ENCODE measurements around the gene AANAT. TPM values are rescaled to one million over a fixed set of nuclear protein-coding genes. Genes with fewer than 3 reads are reported as not detected.

The AANAT gene
- total and polyA plus RNA-seq, 7 experiments from 2014 or later: not detected

DNA sequence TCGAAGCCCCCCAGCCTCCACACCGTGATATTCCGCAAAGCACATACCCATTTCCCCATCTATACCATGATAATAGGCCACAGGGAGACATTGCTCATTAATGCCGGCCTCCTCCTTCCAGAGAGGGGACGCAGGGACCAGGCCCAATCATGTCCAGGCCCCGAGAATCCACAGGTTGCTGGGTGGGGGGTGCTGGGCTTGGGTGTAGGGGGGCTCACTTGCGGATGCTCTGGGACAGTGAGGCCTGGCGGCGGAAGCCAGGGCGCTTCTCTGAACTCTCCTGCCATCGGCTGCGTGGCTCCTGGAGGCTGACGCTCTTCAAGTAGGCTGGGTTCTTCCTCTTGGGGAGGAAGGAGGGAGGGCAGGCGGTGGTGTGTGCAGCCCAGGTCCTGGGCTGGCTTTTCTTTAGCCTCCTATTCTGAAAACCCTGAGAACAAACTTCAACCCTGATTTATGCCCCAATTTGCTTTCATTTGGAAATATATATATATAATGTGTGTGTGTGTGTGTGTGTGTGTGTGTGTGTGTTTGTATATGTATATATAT, 12.2 kb downstream of the AANAT start:
- H3K27ac Mint-ChIP-seq: no peak overlapping the region
- ATAC-seq: no peak

DNA sequence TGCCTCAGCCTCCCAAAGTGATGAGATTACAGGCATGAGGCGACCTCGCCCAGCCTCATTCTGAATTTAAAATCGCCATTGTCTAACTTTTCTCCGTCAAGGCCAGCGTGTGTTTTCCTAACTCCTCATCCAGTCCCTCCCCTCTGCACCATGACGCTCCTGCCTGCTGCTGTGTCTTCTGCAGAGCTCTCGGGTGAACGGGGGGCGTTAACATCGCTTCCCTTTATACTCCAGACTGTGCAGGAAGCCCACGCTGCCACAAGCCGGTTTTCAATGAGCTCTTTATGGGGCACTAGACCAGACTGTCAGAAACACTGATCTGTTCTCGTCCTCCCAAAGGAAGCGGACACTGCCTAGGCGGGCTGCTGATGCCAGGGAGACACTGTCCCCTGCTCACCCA, 13.2 kb downstream of the AANAT start:
- peaks cover 0 to 15% (median 0%) of the 10 kb centered on the region in 3 experiments for H3K36me3 ChIP-seq (ENCODE audit: control insufficient read depth in 2 of 3, insufficient read depth in 3 of 3, low read length in 3 of 3)
- Mint-ChIP-seq H3K27ac (peak overlapping the region in 1 of 9 donors; percentile 58), H3K4me3 (no peak overlapping the region), H3K4me1 (peaks cover 0 to 23% (median 0%) of the 10 kb centered on the region in 7 donors), H3K36me3 (peaks cover 0 to 18% (median 4%) of the 10 kb centered on the region in 5 donors), H3K9me3 (no peaks in the 10 kb centered on the region), H3K27me3 (no peaks in the 10 kb centered on the region)
- H3K27ac ChIP-seq (ENCODE audit: low read depth, low read length): no peak overlapping the region
- intact Hi-C loops (cut with micrococcal nuclease): no loop called here
- no peaks in the 10 kb centered on the region for H3K9me3 ChIP-seq (ENCODE audit: control insufficient read depth in 2 of 3, low read length in 3 of 3)
- H3K27me3 ChIP-seq (ENCODE audit: control insufficient read depth in 2 of 2, insufficient read depth in 2 of 2, low read length in 2 of 2): no peaks in the 10 kb centered on the region
- no peak for ATAC-seq
- ChIA-PET CTCF (interaction anchor here (1.7 kb wide), 1 partner anchor 22 kb away, joined by 6 read pairs; no protein-coding TSS in a partner anchor), POLR2A (interaction anchor here (1.4 to 1.5 kb wide), 2 partner anchors 10 to 11 kb away, joined by 4 to 5 read pairs; no protein-coding TSS in a partner anchor)
- DNase-seq: no peak
- H3K4me3 ChIP-seq (ENCODE audit: low read length): no peak overlapping the region
- no peaks in the 10 kb centered on the region for H3K4me1 ChIP-seq (ENCODE audit: control insufficient read depth in 2 of 2, insufficient read depth in 2 of 2, low read length in 2 of 2)

More for the DNA sequence above, 12.2 kb downstream of the AANAT start:
- Histone ChIP-seq H3K4me1 (ENCODE audit: control insufficient read depth in 2 of 2, insufficient read depth in 2 of 2, low read length in 2 of 2) (no peaks in the 10 kb centered on the region), H3K27me3 (ENCODE audit: control insufficient read depth in 2 of 2, insufficient read depth in 2 of 2, low read length in 2 of 2) (no peaks in the 10 kb centered on the region), H3K36me3 (ENCODE audit: control insufficient read depth in 2 of 3, insufficient read depth in 3 of 3, low read length in 3 of 3) (peaks cover 0 to 15% (median 0%) of the 10 kb centered on the region in 3 experiments), H3K9me3 (ENCODE audit: control insufficient read depth in 2 of 3, low read length in 3 of 3) (no peaks in the 10 kb centered on the region), H3K4me3 (ENCODE audit: low read length) (no peak overlapping the region), H3K27ac (ENCODE audit: low read depth, low read length) (no peak overlapping the region)
- peaks cover 0 to 23% (median 7%) of the 10 kb centered on the region in 5 donors for H3K36me3 Mint-ChIP-seq
- H3K4me1 Mint-ChIP-seq: peaks cover 0 to 20% (median 0%) of the 10 kb centered on the region in 7 donors
- POLR2A ChIA-PET: interaction anchor here (1.4 to 1.5 kb wide), 2 partner anchors 11 to 13 kb away, joined by 4 to 5 read pairs; no protein-coding TSS in a partner anchor
- H3K4me3 Mint-ChIP-seq: no peak overlapping the region
- CTCF ChIA-PET: no interaction called here
- DNase-seq: no peak
- intact Hi-C loops (cut with micrococcal nuclease): no loop called here
- no peaks in the 10 kb centered on the region for H3K9me3 Mint-ChIP-seq
- H3K27me3 Mint-ChIP-seq: no peaks in the 10 kb centered on the region

DNA sequence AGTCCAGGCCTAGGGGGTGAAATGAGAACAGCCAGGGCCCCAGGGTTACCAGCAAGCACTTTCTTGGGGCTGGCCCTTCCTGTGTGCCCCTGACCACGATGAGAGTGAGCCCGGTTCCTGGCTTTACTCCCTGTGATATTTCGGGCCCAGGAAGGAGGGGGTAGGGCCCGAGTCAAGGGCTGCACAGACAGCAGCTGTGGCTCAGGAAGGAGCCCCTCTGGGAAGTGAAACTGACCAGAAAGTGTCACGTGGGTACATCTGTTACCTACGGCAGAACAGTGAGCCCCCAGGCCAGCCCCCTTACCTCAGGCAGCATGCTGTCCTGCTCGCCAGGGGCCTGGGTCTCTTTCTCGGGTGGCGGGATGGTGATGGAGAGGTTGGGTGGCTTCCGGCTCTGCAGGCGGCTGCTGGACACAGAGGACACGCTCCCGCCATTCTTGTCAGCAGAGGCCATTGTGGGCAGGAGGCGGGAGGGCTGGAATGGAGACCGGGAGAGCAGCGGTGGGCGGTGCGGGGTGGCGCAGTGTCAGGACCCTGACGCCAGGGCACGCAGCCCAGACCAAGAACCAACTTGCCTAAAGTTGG, 13.8 kb downstream of the AANAT start:
- Mint-ChIP-seq H3K9me3 (no peaks in the 10 kb centered on the region), H3K36me3 (peaks cover 0 to 18% (median 4%) of the 10 kb centered on the region in 5 donors), H3K27ac (no peak overlapping the region), H3K27me3 (no peaks in the 10 kb centered on the region), H3K4me3 (no peak overlapping the region), H3K4me1 (peaks cover 0 to 26% (median 0%) of the 10 kb centered on the region in 7 donors)
- ChIA-PET CTCF (interaction anchor here (1.7 kb wide), 1 partner anchor 22 kb away, joined by 6 read pairs; no protein-coding TSS in a partner anchor), POLR2A (interaction anchor here (1.4 kb wide), 1 partner anchor 9 kb away, joined by 4 read pairs; no protein-coding TSS in a partner anchor)
- DNase-seq: no peak
- Histone ChIP-seq H3K4me3 (ENCODE audit: low read length) (no peak overlapping the region), H3K9me3 (ENCODE audit: control insufficient read depth in 2 of 3, low read length in 3 of 3) (no peaks in the 10 kb centered on the region), H3K36me3 (ENCODE audit: control insufficient read depth in 2 of 3, insufficient read depth in 3 of 3, low read length in 3 of 3) (peaks cover 0 to 15% (median 0%) of the 10 kb centered on the region in 3 experiments), H3K27me3 (ENCODE audit: control insufficient read depth in 2 of 2, insufficient read depth in 2 of 2, low read length in 2 of 2) (no peaks in the 10 kb centered on the region), H3K27ac (ENCODE audit: low read depth, low read length) (no peak overlapping the region), H3K4me1 (ENCODE audit: control insufficient read depth in 2 of 2, insufficient read depth in 2 of 2, low read length in 2 of 2) (no peaks in the 10 kb centered on the region)
- ATAC-seq: peak; percentile 42
- intact Hi-C loops (cut with micrococcal nuclease): no loop called here

DNA sequence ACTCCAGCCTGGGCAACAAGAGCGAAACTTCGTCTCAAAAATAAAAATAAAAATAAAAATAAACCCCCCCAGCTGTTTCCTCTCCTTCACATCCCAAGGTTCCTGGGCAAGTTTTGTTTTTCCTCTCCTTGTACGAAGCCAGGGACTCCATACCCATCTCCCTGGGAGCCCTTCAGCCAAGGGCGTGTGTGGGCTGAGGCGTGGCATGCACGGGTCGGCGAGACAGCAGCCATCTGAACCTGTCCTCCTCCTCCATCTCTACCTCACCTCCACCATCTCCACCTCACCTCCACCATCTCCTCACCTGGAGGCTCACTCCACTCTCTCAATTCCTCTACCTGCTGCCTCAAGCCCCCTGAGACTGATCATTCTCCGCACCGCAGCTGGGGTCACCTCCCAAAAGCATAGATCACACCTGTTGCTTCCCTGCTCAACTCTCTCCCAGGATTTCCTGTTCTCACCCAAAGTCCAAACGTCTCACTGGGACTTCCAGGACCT, 16.9 kb downstream of the AANAT start:
- ChIA-PET POLR2A (no interaction called here), CTCF (no interaction called here)
- no peaks in the 10 kb centered on the region for H3K9me3 ChIP-seq (ENCODE audit: control insufficient read depth in 2 of 3, low read length in 3 of 3)
- ATAC-seq (no peak), DNase-seq (no peak)
- no peak overlapping the region for H3K4me3 ChIP-seq (ENCODE audit: low read length)
- Mint-ChIP-seq H3K27me3 (no peaks in the 10 kb centered on the region), H3K4me1 (peaks cover 0 to 25% (median 0%) of the 10 kb centered on the region in 7 donors), H3K4me3 (peak overlapping the region in 1 of 10 donors; percentile 52), H3K27ac (peak overlapping the region in 1 of 9 donors; percentile 6), H3K9me3 (no peaks in the 10 kb centered on the region), H3K36me3 (peaks cover 0 to 18% (median 0%) of the 10 kb centered on the region in 5 donors)
- H3K4me1 ChIP-seq (ENCODE audit: control insufficient read depth in 2 of 2, insufficient read depth in 2 of 2, low read length in 2 of 2): peaks cover 0 to 4% of the 10 kb centered on the region in 2 donors
- H3K27ac ChIP-seq (ENCODE audit: low read depth, low read length): no peak overlapping the region
- H3K36me3 ChIP-seq (ENCODE audit: control insufficient read depth in 2 of 3, insufficient read depth in 3 of 3, low read length in 3 of 3): peaks cover 0 to 4% (median 0%) of the 10 kb centered on the region in 3 experiments
- H3K27me3 ChIP-seq (ENCODE audit: control insufficient read depth in 2 of 2, insufficient read depth in 2 of 2, low read length in 2 of 2): no peaks in the 10 kb centered on the region
- intact Hi-C loops (cut with micrococcal nuclease): no loop called here

DNA sequence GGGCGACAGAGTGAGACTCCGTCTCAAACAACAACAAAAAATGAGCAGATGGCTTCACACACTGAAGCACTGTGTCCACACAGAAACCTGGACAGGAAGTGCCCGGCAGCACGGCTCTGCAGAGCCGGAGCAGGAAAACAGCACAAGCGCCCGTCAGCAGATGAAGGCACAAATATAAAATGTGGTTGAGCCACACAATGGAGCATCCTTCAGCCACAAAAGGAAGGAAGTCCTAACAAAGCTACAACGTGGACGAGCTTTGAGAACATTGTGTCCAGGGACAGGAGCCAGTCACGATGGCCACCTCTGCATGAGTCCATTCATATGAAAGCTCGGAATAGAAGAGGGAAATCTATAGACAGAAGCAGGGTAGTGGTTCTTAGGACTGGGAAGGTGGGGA, 18.2 kb downstream of the AANAT start:
- H3K9me3 ChIP-seq (ENCODE audit: control insufficient read depth in 2 of 3, low read length in 3 of 3): no peaks in the 10 kb centered on the region
- H3K27me3 ChIP-seq (ENCODE audit: control insufficient read depth in 2 of 2, insufficient read depth in 2 of 2, low read length in 2 of 2): no peaks in the 10 kb centered on the region
- no peaks in the 10 kb centered on the region for H3K27me3 Mint-ChIP-seq
- ChIA-PET CTCF (no interaction called here), POLR2A (interaction anchor here (0.9 kb wide), 1 partner anchor 9 kb away, joined by 4 read pairs; no protein-coding TSS in a partner anchor)
- intact Hi-C loops (cut with micrococcal nuclease): no loop called here
- H3K9me3 Mint-ChIP-seq: no peaks in the 10 kb centered on the region
- peaks cover 0 to 18% (median 0%) of the 10 kb centered on the region in 5 donors for H3K36me3 Mint-ChIP-seq
- no peak overlapping the region for H3K27ac ChIP-seq (ENCODE audit: low read depth, low read length)
- H3K4me1 ChIP-seq (ENCODE audit: control insufficient read depth in 2 of 2, insufficient read depth in 2 of 2, low read length in 2 of 2): peaks cover 0 to 4% of the 10 kb centered on the region in 2 donors
- ATAC-seq (peak; percentile 32), DNase-seq (no peak)
- H3K27ac Mint-ChIP-seq: peak overlapping the region in 2 of 9 donors; percentile 32 to 48
- peaks cover 0 to 27% (median 0%) of the 10 kb centered on the region in 7 donors for H3K4me1 Mint-ChIP-seq
- peaks cover 0 to 4% (median 0%) of the 10 kb centered on the region in 3 experiments for H3K36me3 ChIP-seq (ENCODE audit: control insufficient read depth in 2 of 3, insufficient read depth in 3 of 3, low read length in 3 of 3)
- H3K4me3 Mint-ChIP-seq: no peak overlapping the region
- no peak overlapping the region for H3K4me3 ChIP-seq (ENCODE audit: low read length)

DNA sequence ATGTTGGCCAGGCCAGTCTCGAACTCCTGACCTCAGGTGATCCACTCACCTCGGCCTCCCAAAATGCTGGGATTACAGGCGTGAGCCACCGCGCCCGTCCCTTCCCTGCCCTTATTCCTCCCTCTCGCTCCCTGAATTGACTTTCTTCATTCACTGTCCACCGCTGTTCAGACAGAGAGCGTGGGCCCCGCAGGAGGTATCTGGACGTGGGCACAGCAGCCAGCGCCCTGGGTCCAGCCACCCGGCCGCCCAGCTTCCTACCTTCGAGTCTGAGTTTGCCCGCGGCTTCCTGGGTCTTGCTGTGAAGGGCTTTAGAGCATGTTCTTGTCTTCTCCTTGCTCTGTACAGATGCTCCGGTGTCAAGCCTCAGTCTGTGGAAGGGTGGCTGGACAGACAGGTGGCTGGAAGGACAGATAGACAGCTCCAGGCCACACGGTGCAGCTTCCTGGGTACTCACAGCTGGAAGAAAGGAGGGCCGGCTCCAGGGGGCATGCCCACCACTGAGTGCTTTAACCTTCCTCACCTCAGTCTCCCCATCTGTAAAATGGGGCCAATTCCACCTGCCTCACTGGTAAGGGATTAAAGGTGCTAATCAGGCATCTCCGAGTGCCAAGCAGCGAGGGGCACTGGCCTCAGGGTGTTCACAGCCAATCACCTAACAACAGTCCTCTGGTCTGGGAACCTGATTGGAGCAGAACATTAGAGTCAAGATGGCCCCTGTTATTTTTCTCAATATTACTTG, 20.2 kb downstream of the AANAT start:
- ATAC-seq (no peak), DNase-seq (no peak)
- Mint-ChIP-seq H3K9me3 (no peaks in the 10 kb centered on the region), H3K27me3 (no peaks in the 10 kb centered on the region), H3K4me1 (peaks cover 3 to 42% (median 17%) of the 10 kb centered on the region in 7 donors), H3K27ac (peak overlapping the region in 2 of 9 donors; percentile 25 to 52), H3K4me3 (no peak overlapping the region), H3K36me3 (peaks cover 0 to 14% (median 0%) of the 10 kb centered on the region in 5 donors)
- peaks cover 0 to 4% (median 0%) of the 10 kb centered on the region in 3 experiments for H3K36me3 ChIP-seq (ENCODE audit: control insufficient read depth in 2 of 3, insufficient read depth in 3 of 3, low read length in 3 of 3)
- CTCF ChIA-PET: no interaction called here
- H3K27me3 ChIP-seq (ENCODE audit: control insufficient read depth in 2 of 2, insufficient read depth in 2 of 2, low read length in 2 of 2): no peaks in the 10 kb centered on the region
- peaks cover 10 to 17% of the 10 kb centered on the region in 2 donors for H3K4me1 ChIP-seq (ENCODE audit: control insufficient read depth in 2 of 2, insufficient read depth in 2 of 2, low read length in 2 of 2)
- intact Hi-C loops (cut with micrococcal nuclease): no loop called here
- no peaks in the 10 kb centered on the region for H3K9me3 ChIP-seq (ENCODE audit: control insufficient read depth in 2 of 3, low read length in 3 of 3)
- no peak overlapping the region for H3K4me3 ChIP-seq (ENCODE audit: low read length)
- POLR2A ChIA-PET: no interaction called here
- no peak overlapping the region for H3K27ac ChIP-seq (ENCODE audit: low read depth, low read length)

Measured in naive thymus-derived CD4-positive, alpha-beta T cell (primary cell).